Neural progenitor cell (in vitro differentiated cells): ENCODE data around the gene NOSTRIN. TPM values are rescaled to one million over a fixed set of nuclear protein-coding genes. Genes with fewer than 3 reads are reported as not detected.
A peak's percentile ranks its signal among the peaks of the same experiment; 100 is the strongest.

Source experiments
- DNase-seq: peaks from one replicate; pipeline ENCODE4 v3.0.0-alpha.2; 2016; ENCODE audit warnings: low spot score
- H2AFZ ChIP-seq: fragments of 200-600 bp; sonication (generic); replicated peaks from 2 replicates; pipeline ENCODE4 v1.6.1; 2016; ENCODE audit warnings: antibody characterized with exemption
- H3F3A ChIP-seq: fragments of 200-600 bp; sonication (generic); 2 replicates; pipeline ENCODE4 v1.6.1; 2016; ENCODE audit warnings: antibody characterized with exemption, low read depth
- H3K27ac ChIP-seq: fragments of 200-600 bp; sonication (generic); 2 replicates; pipeline ENCODE4 v1.5.1; 2016; ENCODE audit warnings: mild to moderate bottlenecking
- H3K27me3 ChIP-seq: fragments of 200-600 bp; sonication (generic); 2 replicates; pipeline ENCODE4 v1.6.1; 2016; ENCODE audit warnings: mild to moderate bottlenecking, moderate library complexity
- H3K36me3 ChIP-seq: fragments of 200-600 bp; sonication (generic); 2 replicates; pipeline ENCODE4 v1.5.1; 2016
- H3K4me1 ChIP-seq: fragments of 200-600 bp; sonication (generic); 2 replicates; pipeline ENCODE4 v1.6.1; 2016; ENCODE audit warnings: mixed run types
- H3K4me2 ChIP-seq: fragments of 200-600 bp; sonication (generic); 2 replicates; pipeline ENCODE4 v1.6.1; 2016
- H3K4me3 ChIP-seq: fragments of 200-600 bp; sonication (generic); 2 replicates; pipeline ENCODE4 v1.5.1; 2016
- H3K79me2 ChIP-seq: fragments of 200-600 bp; sonication (generic); 2 replicates; pipeline ENCODE4 v1.6.1; 2016; ENCODE audit warnings: low read depth
- H3K9ac ChIP-seq: fragments of 200-600 bp; sonication (generic); 2 replicates; pipeline ENCODE4 v1.6.1; 2016
- H3K9me3 ChIP-seq: fragments of 200-600 bp; sonication (generic); 2 replicates; pipeline ENCODE4 v1.5.1; 2016; ENCODE audit warnings: low read depth
- H4K20me1 ChIP-seq: fragments of 200-600 bp; sonication (generic); 2 replicates; pipeline ENCODE4 v1.6.1; 2016; ENCODE audit warnings: low read depth
- H3K27ac Mint-ChIP-seq: 3 replicates; pipeline ENCODE4 v1.8.0; 2021; ENCODE audit warnings: mixed read lengths
- H3K27me3 Mint-ChIP-seq: 2 replicates; pipeline ENCODE4 v1.8.0; 2022; ENCODE audit warnings: low read depth, mild to moderate bottlenecking, inconsistent platforms, moderate library complexity, mixed read lengths; ENCODE audit not compliant: insufficient read depth
- H3K36me3 Mint-ChIP-seq: 3 replicates; pipeline ENCODE4 v1.8.0; 2021; ENCODE audit warnings: mixed read lengths
- H3K4me1 Mint-ChIP-seq: 3 replicates; pipeline ENCODE4 v1.8.0; 2021; ENCODE audit warnings: mixed read lengths
- H3K4me3 Mint-ChIP-seq: 3 replicates; pipeline ENCODE4 v1.8.0; 2021; ENCODE audit warnings: mild to moderate bottlenecking, moderate library complexity, mixed read lengths
- H3K9me3 Mint-ChIP-seq: 3 replicates; pipeline ENCODE4 v1.8.0; 2020; ENCODE audit warnings: mixed read lengths
- CTCF ChIP-seq: fragments of 200-600 bp; sonication (generic); IDR thresholded peaks from 2 replicates; pipeline ENCODE4 v1.5.1; 2017; ENCODE audit warnings: antibody characterized with exemption, mild to moderate bottlenecking
- EZH2 ChIP-seq: fragments of 200-600 bp; sonication (generic); IDR thresholded peaks from 2 replicates; pipeline ENCODE4 v1.6.1; 2017; ENCODE audit warnings: antibody characterized with exemption, mild to moderate bottlenecking, moderate library complexity
- EZH2phosphoT487 ChIP-seq: fragments of 200-600 bp; sonication (generic); IDR thresholded peaks from 2 replicates; pipeline ENCODE4 v1.6.1; 2017; ENCODE audit warnings: antibody characterized with exemption
- total RNA-seq: library from RNA; depleted of rRNA; stranded (reverse); fragments of >200 nt; gene quantifications from 2 replicates; pipeline ENCODE4 v1.2.3, GENCODE V29; 2015; ENCODE audit warnings: low replicate concordance

The NOSTRIN gene
- total RNA-seq, 1 donor from 2014 or later, result not detected

- Histone ChIP-seq H3K4me3 (no peak overlapping the region), H3K4me2 (no peak overlapping the region), H3K9ac (no peak overlapping the region), H3K27me3 (no peaks in the 10 kb centered on the region), H3K79me2 (peaks cover 77% of the 10 kb centered on the region), H3K4me1 (peaks cover 4% of the 10 kb centered on the region), H2AFZ (no peak overlapping the region), H3F3A (peaks cover 4% of the 10 kb centered on the region), H3K27ac (no peak overlapping the region), H3K9me3 (no peaks in the 10 kb centered on the region), H4K20me1 (no peaks in the 10 kb centered on the region), H3K36me3 (peaks cover 9% of the 10 kb centered on the region)
- H3K9me3 Mint-ChIP-seq, result no peaks in the 10 kb centered on the region
- no peak overlapping the region for H3K27ac Mint-ChIP-seq
- no peak for DNase-seq
- no peak overlapping the region for H3K4me3 Mint-ChIP-seq
- peaks cover under 1% of the 10 kb centered on the region for H3K27me3 Mint-ChIP-seq
- H3K4me1 Mint-ChIP-seq, result peaks cover 9% of the 10 kb centered on the region
- TF ChIP-seq EZH2phosphoT487, result no peak
- no peak for TF ChIP-seq EZH2
- peaks cover 32% of the 10 kb centered on the region for H3K36me3 Mint-ChIP-seq
These were observed 82.5 kb downstream of the NOSTRIN start for GRCh38 chr2:168884975-168885374.

- Histone ChIP-seq H4K20me1 (no peaks in the 10 kb centered on the region), H3K27me3 (peaks cover 22% of the 10 kb centered on the region), H2AFZ (peak overlapping the region; percentile 71), H3K4me1 (peaks cover 8% of the 10 kb centered on the region), H3K4me2 (peak overlapping the region; percentile 95), H3K36me3 (peaks cover 5% of the 10 kb centered on the region), H3K27ac (no peak overlapping the region), H3K4me3 (peak overlapping the region; percentile 82), H3F3A (no peaks in the 10 kb centered on the region), H3K79me2 (peaks cover 41% of the 10 kb centered on the region), H3K9ac (peak overlapping the region; percentile 47), H3K9me3 (no peaks in the 10 kb centered on the region)
- Mint-ChIP-seq H3K27me3 (peaks cover 4% of the 10 kb centered on the region), H3K4me1 (peaks cover 17% of the 10 kb centered on the region), H3K36me3 (peaks cover 18% of the 10 kb centered on the region), H3K4me3 (peak overlapping the region; percentile 99), H3K9me3 (no peaks in the 10 kb centered on the region), H3K27ac (peak overlapping the region; percentile 15)
- TF ChIP-seq EZH2phosphoT487, result no peak
- no peak for TF ChIP-seq CTCF
- no peak for TF ChIP-seq EZH2
- no peak for DNase-seq
These were observed 87.2 kb downstream of the NOSTRIN start for GRCh38 chr2:168889635-168890005.

GRCh38 chr2:168890006-168890782, 87.8 kb downstream of the NOSTRIN start, which contains the start of gene SPC25:
SPC25 (minus strand) TSS chr2:168890430; CDS start chr2:168889519, 911 bp downstream.
- Histone ChIP-seq H3K9me3 (no peaks in the 10 kb centered on the region), H3K79me2 (peaks cover 36% of the 10 kb centered on the region), H3K4me1 (peaks cover 8% of the 10 kb centered on the region), H3K9ac (peak within 1 kb of the TSS; percentile 47), H3K36me3 (peaks cover 5% of the 10 kb centered on the region), H3F3A (no peaks in the 10 kb centered on the region), H3K27me3 (peaks cover 22% of the 10 kb centered on the region), H2AFZ (peak within 1 kb of the TSS; percentile 78), H3K4me2 (peak within 1 kb of the TSS; percentile 95), H3K4me3 (peak within 1 kb of the TSS; percentile 82), H4K20me1 (no peaks in the 10 kb centered on the region), H3K27ac (no peak within 1 kb of the TSS)
- DNase-seq, result peak; percentile 97
- Mint-ChIP-seq H3K36me3 (peaks cover 14% of the 10 kb centered on the region), H3K27me3 (peaks cover 4% of the 10 kb centered on the region), H3K9me3 (no peaks in the 10 kb centered on the region), H3K4me3 (peak within 1 kb of the TSS; percentile 99), H3K27ac (peak within 1 kb of the TSS; percentile 96), H3K4me1 (peaks cover 17% of the 10 kb centered on the region)
- TF ChIP-seq CTCF (no peak), EZH2phosphoT487 (no peak), EZH2 (no peak)

- Mint-ChIP-seq H3K9me3 (no peaks in the 10 kb centered on the region), H3K27me3 (peaks cover 4% of the 10 kb centered on the region), H3K36me3 (peaks cover 5% of the 10 kb centered on the region), H3K4me3 (no peak overlapping the region), H3K4me1 (peaks cover 17% of the 10 kb centered on the region), H3K27ac (no peak overlapping the region)
- Histone ChIP-seq H3K27me3 (peaks cover 22% of the 10 kb centered on the region), H4K20me1 (no peaks in the 10 kb centered on the region), H3K4me3 (no peak overlapping the region), H3K27ac (no peak overlapping the region), H3K9me3 (no peaks in the 10 kb centered on the region), H3F3A (peaks cover 4% of the 10 kb centered on the region), H3K4me1 (peaks cover 8% of the 10 kb centered on the region), H3K9ac (no peak overlapping the region), H3K79me2 (peaks cover 25% of the 10 kb centered on the region), H3K36me3 (peaks cover 5% of the 10 kb centered on the region), H2AFZ (no peak overlapping the region), H3K4me2 (no peak overlapping the region)
- TF ChIP-seq EZH2, result no peak
- TF ChIP-seq CTCF, result no peak
- TF ChIP-seq EZH2phosphoT487, result no peak
- no peak for DNase-seq
These were observed 89.9 kb downstream of the NOSTRIN start for GRCh38 chr2:168892327-168892726.
